Progenitor cell of endocrine pancreas (in vitro differentiated cells): ENCODE data around the gene NAA25. TPM values are rescaled to one million over a fixed set of nuclear protein-coding genes. Genes with fewer than 3 reads are reported as not detected.

Experiments used
- DNase-seq: peaks from one replicate; pipeline ENCODE4 v3.0.0; 2021; ENCODE audit warnings: low spot score; ENCODE audit not compliant: unreplicated experiment
- H3K27ac Mint-ChIP-seq: 2 replicates; pipeline ENCODE4 v1.8.0; 2021; ENCODE audit warnings: mild to moderate bottlenecking, moderate library complexity, mixed read lengths
- H3K27me3 Mint-ChIP-seq: 2 replicates; pipeline ENCODE4 v1.8.0; 2021; ENCODE audit warnings: mixed read lengths
- H3K36me3 Mint-ChIP-seq: 2 replicates; pipeline ENCODE4 v1.8.0; 2022; ENCODE audit warnings: mixed read lengths; ENCODE audit not compliant: insufficient read depth
- H3K4me1 Mint-ChIP-seq: 2 replicates; pipeline ENCODE4 v1.8.0; 2021; ENCODE audit warnings: low read depth, mixed read lengths
- H3K4me3 Mint-ChIP-seq: 2 replicates; pipeline ENCODE4 v1.8.0; 2021; ENCODE audit warnings: low read depth, mild to moderate bottlenecking, moderate library complexity, mixed read lengths
- H3K9me3 Mint-ChIP-seq: 2 replicates; pipeline ENCODE4 v1.8.0; 2021; ENCODE audit warnings: low read depth, mixed read lengths
- CTCF ChIP-seq: fragments of 200-600 bp; sonication (generic); IDR thresholded peaks from one replicate; pipeline ENCODE4 v1.5.0; 2021; ENCODE audit warnings: antibody characterized with exemption, mild to moderate bottlenecking; ENCODE audit not compliant: unreplicated experiment
- long read RNA-seq: library from polyadenylated mRNA; unstranded; transcript quantifications from one replicate; pipeline ENCODE4 v2.0.0, GENCODE V29; 2020
- total RNA-seq: library from RNA; stranded (reverse); gene quantifications from 2 replicates; pipeline ENCODE4 v1.2.1, GENCODE V29; 2021

The NAA25 gene
- total RNA-seq = 34.0 and 34.5 TPM in 2 replicates
- long read RNA-seq, full-length matches to known transcripts = 7 of 296 reads
- long read RNA-seq, partial matches to known transcripts = 221 of 296 reads
- long read RNA-seq, other reads (novel, unspliced or antisense) = 68 of 296 reads

GRCh38 chr12:112108202-112109079 is at the start of gene NAA25:
Gene NAA25, minus strand, starts transcription at chr12:112108783. Its CDS starts 10 bp downstream, at chr12:112108773.
- DNase-seq = peak; percentile 89
- Mint-ChIP-seq H3K4me3 (peak within 1 kb of the TSS; percentile 93), H3K9me3 (no peaks in the 10 kb centered on the region), H3K27me3 (no peaks in the 10 kb centered on the region), H3K36me3 (peaks cover 2% of the 10 kb centered on the region), H3K4me1 (peaks cover 30% of the 10 kb centered on the region), H3K27ac (peak within 1 kb of the TSS; percentile 99)
- TF ChIP-seq CTCF = no peak

- Mint-ChIP-seq H3K27ac (no peak overlapping the region), H3K36me3 (peaks cover 58% of the 10 kb centered on the region)
- no peak for TF ChIP-seq CTCF
These were observed 45.3 kb upstream of the NAA25 start for GRCh38 chr12:112153893-112154219.

GRCh38 chr12:112153181-112153892 is 44.8 kb upstream of the NAA25 start:
- TF ChIP-seq CTCF = no peak
- Mint-ChIP-seq H3K27me3 (no peaks in the 10 kb centered on the region), H3K36me3 (peaks cover 55% of the 10 kb centered on the region), H3K4me3 (no peak overlapping the region), H3K4me1 (no peaks in the 10 kb centered on the region), H3K9me3 (peaks cover 25% of the 10 kb centered on the region), H3K27ac (peak overlapping the region; percentile 3)
- no peak for DNase-seq

More at GRCh38 chr12:112153893-112154219, 45.3 kb upstream of the NAA25 start:
- no peaks in the 10 kb centered on the region for H3K4me1 Mint-ChIP-seq
- H3K27me3 Mint-ChIP-seq = no peaks in the 10 kb centered on the region
- no peak overlapping the region for H3K4me3 Mint-ChIP-seq
- DNase-seq = no peak
- H3K9me3 Mint-ChIP-seq = peaks cover 26% of the 10 kb centered on the region

- peak overlapping the region; percentile 57 for H3K27ac Mint-ChIP-seq
- no peaks in the 10 kb centered on the region for H3K4me1 Mint-ChIP-seq
- no peak for DNase-seq
- no peak overlapping the region for H3K4me3 Mint-ChIP-seq
- peaks cover 12% of the 10 kb centered on the region for H3K9me3 Mint-ChIP-seq
- no peak for TF ChIP-seq CTCF
- H3K36me3 Mint-ChIP-seq = peaks cover 45% of the 10 kb centered on the region
- H3K27me3 Mint-ChIP-seq = no peaks in the 10 kb centered on the region
These were observed 43.4 kb upstream of the NAA25 start for GRCh38 chr12:112151766-112152541.

GRCh38 chr12:112149596-112149995 is 41.0 kb upstream of the NAA25 start:
- no peak for TF ChIP-seq CTCF
- Mint-ChIP-seq H3K4me1 (no peaks in the 10 kb centered on the region), H3K4me3 (no peak overlapping the region), H3K27me3 (no peaks in the 10 kb centered on the region), H3K36me3 (peaks cover 37% of the 10 kb centered on the region), H3K9me3 (no peaks in the 10 kb centered on the region), H3K27ac (peak overlapping the region; percentile 69)
- DNase-seq = no peak
